Thymus (tissue), 11 donors: ENCODE measurements around the gene UQCRH. TPM values are rescaled to one million over a fixed set of nuclear protein-coding genes. Genes with fewer than 3 reads are reported as not detected.
"Not testable (repeated sequence)": the region's sequence is repeated elsewhere in the genome, so short reads cannot be mapped to it uniquely, and the experiment has no call there.

Source experiments
- DNase-seq, 9 donors: peaks; one replicate each; pipeline ENCODE4 v3.0.0-alpha.2; 2013; ENCODE audit warnings: low spot score in 9 of 9, low read depth in 6 of 9, missing footprints in 1 of 9
- H3K27ac ChIP-seq, 2 donors: one replicate each; pipeline ENCODE4 v1.5.1; 2013; ENCODE audit warnings: control low read depth in 1 of 2, low read depth in 1 of 2, low read length in 1 of 2, mild to moderate bottlenecking in 1 of 2, moderate library complexity in 1 of 2
- H3K27me3 ChIP-seq, 2 donors: one replicate each; pipeline ENCODE4 v1.5.1; 2013; ENCODE audit warnings: low read length in 1 of 2; ENCODE audit not compliant: control insufficient read depth in 2 of 2, insufficient read depth in 1 of 2
- H3K36me3 ChIP-seq, 2 donors: one replicate each; pipeline ENCODE4 v1.5.1; 2013; ENCODE audit warnings: low read length in 1 of 2, mild to moderate bottlenecking in 1 of 2, moderate library complexity in 1 of 2; ENCODE audit not compliant: control insufficient read depth in 2 of 2, insufficient read depth in 2 of 2
- H3K4me1 ChIP-seq, 2 donors: one replicate each; pipeline ENCODE4 v1.5.1; 2013; ENCODE audit warnings: low read length in 2 of 2; ENCODE audit not compliant: control insufficient read depth in 2 of 2, insufficient read depth in 2 of 2
- H3K4me3 ChIP-seq, 2 donors: one replicate each; pipeline ENCODE4 v1.5.1; 2013; ENCODE audit warnings: low read length in 2 of 2, control low read depth in 1 of 2, mild to moderate bottlenecking in 1 of 2
- H3K9me3 ChIP-seq, 2 donors: one replicate each; pipeline ENCODE4 v1.5.1; 2013; ENCODE audit warnings: low read length in 1 of 2, mild to moderate bottlenecking in 1 of 2; ENCODE audit not compliant: control insufficient read depth in 2 of 2, insufficient read depth in 1 of 2
- WGBS: extraction: QIAGEN DNeasy Blood & Tissue Kit; methylation state at CpG from one replicate; pipeline ENCODE4 v1.1.7; 2013; 5-methylcytosine and 5-hydroxymethylcytosine counted together
- polyA plus RNA-seq: library from polyadenylated mRNA; stranded (reverse); fragments of 200-250 nt; gene quantifications from one replicate; pipeline ENCODE4 v1.2.3, GENCODE V29; 2013
- total RNA-seq: library from RNA; stranded (reverse); fragments of 120-200 nt; gene quantifications from one replicate; pipeline ENCODE4 v1.2.4, GENCODE V29; 2013
- donor health status: healthy.

The UQCRH gene
- total and polyA plus RNA-seq, 2 donors, result 420 to 507 TPM

DNA sequence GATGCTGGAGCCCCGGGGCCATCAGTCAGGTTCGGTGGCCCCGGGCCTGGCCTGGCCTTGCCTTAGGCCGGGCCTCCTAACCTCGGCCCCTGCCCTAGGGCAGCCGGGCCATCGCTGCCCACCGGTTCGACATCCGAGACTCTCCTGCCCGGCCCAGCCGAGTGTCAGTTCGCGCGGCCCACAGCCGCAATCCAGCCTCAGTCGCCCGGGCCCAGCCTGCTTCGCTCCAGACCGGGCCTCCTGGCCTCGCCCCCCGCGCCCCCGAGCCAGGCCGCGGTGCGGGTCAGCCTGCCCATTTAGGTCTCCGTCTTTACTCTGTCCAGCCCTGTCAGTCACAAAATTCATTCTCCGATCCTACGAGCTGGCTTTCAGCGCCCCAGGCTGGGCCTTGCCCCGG lies 859 bp upstream of the UQCRH start:
- Histone ChIP-seq H3K4me1 (peaks cover 19 to 26% of the 10 kb centered on the region in 2 donors), H3K27ac (peak overlapping the region; percentile 89 to 93), H3K27me3 (no peaks in the 10 kb centered on the region), H3K9me3 (no peaks in the 10 kb centered on the region), H3K4me3 (peak overlapping the region; percentile 89 to 97), H3K36me3 (peaks cover under 1 to 12% of the 10 kb centered on the region in 2 donors)
- WGBS, result under 1% methylated on average over 32 of the region's 32 CpGs
- DNase-seq, result peak in 2 of 9 donors; percentile 44 to 64

DNA sequence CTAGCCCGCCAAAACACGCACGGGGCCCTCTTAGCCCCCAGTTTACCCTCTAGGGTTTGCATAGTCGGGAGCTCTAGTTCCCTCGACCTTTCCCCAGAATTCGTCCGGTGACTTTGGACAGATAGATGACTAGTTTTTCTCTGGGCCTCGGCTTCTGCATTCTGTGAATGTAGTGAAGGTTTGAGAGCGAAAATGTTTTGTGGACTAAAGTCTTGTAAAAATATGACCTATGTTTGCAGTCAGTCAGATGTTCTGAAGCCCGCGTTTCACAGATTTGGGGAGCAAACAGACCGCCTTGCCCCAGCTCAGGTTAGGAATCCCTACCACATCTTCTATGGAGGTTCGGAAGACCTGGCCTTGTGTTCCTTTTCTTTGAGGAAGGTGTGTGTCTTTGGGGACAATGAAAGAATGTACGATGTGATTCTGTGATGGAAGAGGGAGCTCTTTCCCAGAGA lies 401 bp downstream of the UQCRH start:
- peaks cover 19 to 26% of the 10 kb centered on the region in 2 donors for H3K4me1 ChIP-seq
- DNase-seq, result peak in 2 of 9 donors; percentile 11 to 20
- H3K36me3 ChIP-seq, result peaks cover 0 to 12% of the 10 kb centered on the region in 2 donors
- no peaks in the 10 kb centered on the region for H3K9me3 ChIP-seq
- H3K27ac ChIP-seq, result peak overlapping the region; percentile 70 to 75
- under 1% methylated on average over 14 of the region's 14 CpGs for WGBS
- H3K4me3 ChIP-seq, result peak overlapping the region; percentile 82 to 97
- no peaks in the 10 kb centered on the region for H3K27me3 ChIP-seq

DNA sequence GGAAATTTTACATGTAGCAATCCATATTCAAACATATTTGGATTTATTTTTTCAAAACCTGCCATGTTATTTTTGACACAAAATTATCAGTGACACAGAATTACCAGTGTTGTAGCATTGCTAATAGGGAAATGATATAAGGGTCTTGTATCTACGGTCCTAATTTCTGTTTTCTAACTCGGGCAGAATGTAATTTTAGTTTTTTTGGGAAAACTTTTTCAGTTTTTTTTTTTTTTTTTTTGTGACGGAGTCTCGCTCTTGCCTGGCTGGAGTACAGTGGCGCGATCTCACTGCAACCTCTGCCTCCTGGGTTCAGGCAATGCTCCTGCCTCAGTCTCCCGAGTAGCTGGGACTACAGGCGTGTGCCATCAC lies 2.6 kb downstream of the UQCRH start:
- no peak for DNase-seq
- H3K4me3 ChIP-seq, result no peak overlapping the region
- peaks cover 13 to 18% of the 10 kb centered on the region in 2 donors for H3K4me1 ChIP-seq
- no peaks in the 10 kb centered on the region for H3K27me3 ChIP-seq
- WGBS, result 96% methylated on average over 8 of the region's 8 CpGs
- H3K27ac ChIP-seq, result no peak overlapping the region
- H3K9me3 ChIP-seq, result no peaks in the 10 kb centered on the region
- H3K36me3 ChIP-seq, result peaks cover 12 to 29% of the 10 kb centered on the region in 2 donors

DNA sequence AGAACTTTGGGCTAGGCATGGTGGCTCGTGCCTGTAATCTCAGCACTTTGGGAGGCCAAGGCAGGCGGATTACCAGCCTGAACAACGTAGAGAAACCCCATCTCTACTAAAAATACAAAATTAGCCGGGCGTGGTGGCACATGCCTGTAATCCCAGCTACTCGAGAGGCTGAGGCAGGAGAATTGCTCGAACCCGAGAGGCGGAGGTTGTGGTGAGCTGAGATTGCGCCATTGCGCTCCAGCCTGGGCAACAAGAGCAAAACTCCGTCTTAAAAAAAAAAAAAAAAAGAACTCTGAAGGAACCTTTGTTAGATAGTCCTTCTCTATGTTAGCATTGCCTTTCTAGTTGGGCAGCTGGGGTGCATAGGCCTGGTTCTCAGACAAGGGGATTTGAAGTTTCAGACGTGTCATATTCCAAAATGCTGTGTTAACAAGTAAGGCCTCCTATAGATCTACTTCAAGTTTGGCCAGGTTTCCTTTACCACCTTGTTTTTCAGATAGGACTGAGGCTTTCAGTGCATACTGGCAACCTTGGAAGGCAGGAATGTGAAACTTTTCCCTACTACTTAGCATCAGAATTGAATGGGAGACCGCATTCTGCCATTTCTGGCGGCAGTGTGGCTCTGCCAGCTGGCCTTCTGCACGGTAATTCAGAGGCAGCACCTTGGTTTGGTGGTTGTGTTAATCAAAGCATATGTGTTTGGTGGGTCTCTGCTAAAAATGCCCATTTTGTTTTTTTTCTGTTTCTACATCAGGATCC lies 6.1 kb downstream of the UQCRH start:
- Histone ChIP-seq H3K27me3 (no peaks in the 10 kb centered on the region), H3K36me3 (peaks cover 32 to 57% of the 10 kb centered on the region in 2 donors), H3K27ac (no peak overlapping the region), H3K4me3 (no peak overlapping the region), H3K9me3 (no peaks in the 10 kb centered on the region), H3K4me1 (peaks cover 7 to 9% of the 10 kb centered on the region in 2 donors)
- 96% methylated on average over 16 of the region's 16 CpGs for WGBS
- DNase-seq, result no peak

DNA sequence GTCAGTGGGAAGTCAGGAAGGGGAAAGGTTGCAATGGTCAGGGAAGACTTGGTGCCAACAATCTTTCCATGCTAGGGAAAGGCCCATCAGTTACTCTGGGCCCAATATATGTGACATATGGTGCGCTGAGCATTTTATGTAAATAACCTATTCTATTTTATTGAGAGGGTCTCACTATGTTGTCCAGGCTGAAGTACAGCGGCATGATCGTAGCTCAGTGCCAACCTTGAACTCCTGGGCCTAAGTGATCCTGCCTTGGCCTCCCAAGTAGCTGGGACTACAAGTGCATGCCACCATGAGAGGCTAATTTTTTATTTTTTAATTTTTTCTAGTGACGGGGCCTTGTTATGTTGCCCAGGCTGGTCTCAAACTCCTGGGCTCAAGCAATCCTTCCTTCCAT lies 6.8 kb downstream of the UQCRH start:
- no peaks in the 10 kb centered on the region for H3K9me3 ChIP-seq
- DNase-seq, result no peak
- peaks cover 0 to 3% of the 10 kb centered on the region in 2 donors for H3K4me1 ChIP-seq
- no peaks in the 10 kb centered on the region for H3K27me3 ChIP-seq
- no peak overlapping the region for H3K4me3 ChIP-seq
- peaks cover 36 to 62% of the 10 kb centered on the region in 2 donors for H3K36me3 ChIP-seq
- WGBS, result 99% methylated on average over 4 of the region's 4 CpGs
- no peak overlapping the region for H3K27ac ChIP-seq

GRCh38 chr1:46315669-46316403 lies 12.3 kb downstream of the UQCRH start:
- Histone ChIP-seq H3K36me3 (peaks cover 44 to 51% of the 10 kb centered on the region in 2 donors), H3K9me3 (no peaks in the 10 kb centered on the region), H3K4me1 (no peaks in the 10 kb centered on the region), H3K27ac (no peak overlapping the region), H3K27me3 (no peaks in the 10 kb centered on the region), H3K4me3 (no peak overlapping the region)
- no peak for DNase-seq
- WGBS, result 98% methylated on average over 3 of the region's 3 CpGs

- Histone ChIP-seq H3K4me1 (no peaks in the 10 kb centered on the region), H3K27ac (no peak overlapping the region), H3K36me3 (peaks cover 36 to 42% of the 10 kb centered on the region in 2 donors), H3K4me3 (no peak overlapping the region), H3K27me3 (no peaks in the 10 kb centered on the region), H3K9me3 (no peaks in the 10 kb centered on the region)
- 100% methylated on average over 1 of the region's 1 CpG for WGBS
- no peak for DNase-seq
Observed at GRCh38 chr1:46317323-46317722, 13.8 kb downstream of the UQCRH start.

- peaks cover 24 to 26% of the 10 kb centered on the region in 2 donors for H3K36me3 ChIP-seq
- whole genome bisulfite sequencing, result over 99% methylated on average over 6 of the region's 6 CpGs
- DNase-seq, H3K4me3 ChIP-seq, H3K4me1 ChIP-seq, H3K9me3 ChIP-seq, H3K27me3 ChIP-seq, H3K27ac ChIP-seq: not testable (repeated sequence)
Observed at GRCh38 chr1:46319301-46319700, 15.8 kb downstream of the UQCRH start.
